H1 (cell line): ENCODE results near the gene DYNC2H1. TPM values are rescaled to one million over a fixed set of nuclear protein-coding genes. Genes with fewer than 3 reads are reported as not detected.

ENCODE experiments used
- CTCF ChIA-PET: fragments of 300-600 bp; sonication (Branson Sonifier 250); formaldehyde crosslinking; loops from one replicate; lab custom pipeline; 2021; ENCODE audit not compliant: partially characterized antibody; lab: Charles Lee
- POLR2A ChIA-PET: fragments of 300-600 bp; sonication (Branson Sonifier 250); formaldehyde crosslinking; loops from one replicate; lab custom pipeline; 2021; ENCODE audit warnings: inconsistent platforms; ENCODE audit not compliant: partially characterized antibody; lab: Charles Lee
- DNase-seq, 2 experiments: peaks; one replicate each; pipeline versions ENCODE4 v3.0.0 to v3.0.0-alpha.2; 2010 to 2022; ENCODE audit warnings: low spot score in 2 of 2, low read depth in 1 of 2, mixed read lengths in 1 of 2
- FAIRE-seq: peaks from 2 replicates; lab custom pipeline; 2011; peaks lifted over from hg19 to GRCh38; lab: Jason Lieb, UNC
- H2AFZ ChIP-seq: 2 replicates; pipeline ENCODE4 v1.8.1; 2012; ENCODE audit warnings: low read length, inconsistent platforms
- H2AK5ac ChIP-seq: 2 replicates; pipeline ENCODE4 v1.6.1; 2013; ENCODE audit warnings: low read depth, low read length
- H2BK120ac ChIP-seq: replicated peaks from 2 replicates; pipeline ENCODE3; 2013; ENCODE audit warnings: low read depth, low read length, inconsistent platforms
- H2BK12ac ChIP-seq: 2 replicates; pipeline ENCODE4 v1.6.1; 2013; ENCODE audit warnings: low read depth, low read length
- H2BK15ac ChIP-seq: 2 replicates; pipeline ENCODE4 v1.6.1; 2013; ENCODE audit warnings: low read length
- H2BK20ac ChIP-seq: 2 replicates; pipeline ENCODE4 v1.6.1; 2013; ENCODE audit warnings: low read length
- H2BK5ac ChIP-seq: 2 replicates; pipeline ENCODE4 v1.6.1; 2013; ENCODE audit warnings: low read depth, low read length
- H3K14ac ChIP-seq: 2 replicates; pipeline ENCODE4 v1.6.1; 2013; ENCODE audit warnings: inconsistent platforms; ENCODE audit not compliant: insufficient read length
- H3K18ac ChIP-seq: 2 replicates; pipeline ENCODE4 v1.6.1; 2013; ENCODE audit warnings: low read length; ENCODE audit errors: extremely low read depth
- H3K23ac ChIP-seq: 2 replicates; pipeline ENCODE4 v1.6.1; 2013; ENCODE audit warnings: inconsistent platforms; ENCODE audit not compliant: insufficient read length
- H3K23me2 ChIP-seq: 2 replicates; pipeline ENCODE4 v1.6.1; 2013; ENCODE audit warnings: low read depth, low read length
- H3K27ac ChIP-seq: 2 replicates; pipeline ENCODE4 v1.6.1; 2011; ENCODE audit warnings: low read depth, low read length, inconsistent platforms
- H3K27me3 ChIP-seq, 4 experiments: replicated peaks in 1 of 4; 1 replicate in 1 of 4; 2 replicates in 3 of 4; pipeline versions ENCODE4 v1.6.1 to v1.8.1; 2011 to 2013; ENCODE audit warnings: low read length in 3 of 4, mild to moderate bottlenecking in 3 of 4, inconsistent platforms in 2 of 4, mixed read lengths in 2 of 4, moderate library complexity in 1 of 4; ENCODE audit not compliant: control insufficient read depth in 3 of 4, insufficient read depth in 3 of 4; ENCODE audit errors: extremely low read depth in 1 of 4
- H3K36me3 ChIP-seq, 4 experiments: 2 replicates each; pipeline versions ENCODE4 v1.6.1 to v1.8.1; 2011 to 2013; ENCODE audit warnings: mild to moderate bottlenecking in 4 of 4, low read length in 3 of 4, moderate library complexity in 2 of 4, control low read depth in 1 of 4, inconsistent platforms in 1 of 4; ENCODE audit not compliant: insufficient read depth in 4 of 4, control insufficient read depth in 2 of 4
- H3K4ac ChIP-seq: replicated peaks from 2 replicates; pipeline ENCODE3; 2013; ENCODE audit warnings: low read length, low read depth, mixed read lengths, inconsistent platforms; ENCODE audit not compliant: insufficient read length
- H3K4me1 ChIP-seq, 4 experiments: replicated peaks in 1 of 4; 1 replicate in 1 of 4; 2 replicates in 3 of 4; pipeline versions ENCODE4 v1.6.1 to v1.8.1; 2011 to 2013; ENCODE audit warnings: low read length in 3 of 4, inconsistent platforms in 2 of 4, mixed read lengths in 1 of 4; ENCODE audit not compliant: insufficient read depth in 4 of 4, control insufficient read depth in 3 of 4
- H3K4me2 ChIP-seq, 2 experiments: 2 replicates each; pipeline versions ENCODE4 v1.6.1 to v1.8.1; 2011 to 2013; ENCODE audit warnings: low read depth in 2 of 2, low read length in 2 of 2, control low read depth in 1 of 2, inconsistent platforms in 1 of 2, mild to moderate bottlenecking in 1 of 2; ENCODE audit not compliant: insufficient read depth in 1 of 2
- H3K4me3 ChIP-seq, 4 experiments: fragments of 200-600, 300-600 bp in 1 of 4; sonication (generic), shearing (Covaris generic), sonication (Bioruptor Twin) in 1 of 4; 2 replicates each; pipeline versions ENCODE4 v1.5.1 to v1.8.1; 2011 to 2016; ENCODE audit warnings: low read length in 4 of 4, low read depth in 3 of 4, control low read depth in 2 of 4, inconsistent platforms in 2 of 4, mild to moderate bottlenecking in 2 of 4, mixed read lengths in 1 of 4, moderate library complexity in 1 of 4; ENCODE audit not compliant: insufficient read depth in 2 of 4; ENCODE audit errors: extremely low read depth in 1 of 4
- H3K56ac ChIP-seq: replicated peaks from 2 replicates; pipeline ENCODE3; 2013; ENCODE audit warnings: low read depth, mild to moderate bottlenecking, mixed read lengths, low read length, inconsistent platforms; ENCODE audit not compliant: insufficient read length
- H3K79me1 ChIP-seq: 2 replicates; pipeline ENCODE4 v1.6.1; 2013; ENCODE audit warnings: low read depth, low read length, control low read depth
- H3K79me2 ChIP-seq, 2 experiments: 2 replicates each; pipeline versions ENCODE4 v1.6.1 to v1.8.1; 2012 to 2013; ENCODE audit warnings: low read length in 2 of 2, mild to moderate bottlenecking in 2 of 2, inconsistent platforms in 1 of 2; ENCODE audit not compliant: insufficient read depth in 2 of 2, control insufficient read depth in 1 of 2
- H3K9ac ChIP-seq, 4 experiments: replicated peaks in 1 of 4; 1 replicate in 1 of 4; 2 replicates in 3 of 4; pipeline versions ENCODE4 v1.6.1 to v1.8.1; 2011 to 2013; ENCODE audit warnings: low read depth in 3 of 4, low read length in 3 of 4, control low read depth in 2 of 4, mild to moderate bottlenecking in 2 of 4, moderate library complexity in 2 of 4, inconsistent platforms in 1 of 4; ENCODE audit errors: extremely low read depth in 1 of 4
- H3K9me3 ChIP-seq, 2 experiments: 2 replicates each; pipeline versions ENCODE4 v1.6.1 to v1.8.1; 2012 to 2013; ENCODE audit warnings: mild to moderate bottlenecking in 2 of 2, moderate library complexity in 2 of 2, control low read depth in 1 of 2, inconsistent platforms in 1 of 2, low read depth in 1 of 2, low read length in 1 of 2, mixed read lengths in 1 of 2; ENCODE audit not compliant: insufficient read depth in 2 of 2
- H4K20me1 ChIP-seq, 2 experiments: replicated peaks in 1 of 2; 2 replicates each; pipeline versions ENCODE3 to v1.8.1; 2011 to 2013; ENCODE audit warnings: inconsistent platforms in 2 of 2, low read length in 2 of 2, mild to moderate bottlenecking in 1 of 2; ENCODE audit not compliant: insufficient read depth in 2 of 2, control insufficient read depth in 1 of 2
- H4K5ac ChIP-seq: 2 replicates; pipeline ENCODE4 v1.6.1; 2013; ENCODE audit warnings: low read length, low read depth, mixed read lengths, inconsistent platforms; ENCODE audit not compliant: insufficient read length
- H4K8ac ChIP-seq: 2 replicates; pipeline ENCODE4 v1.8.0; 2013; ENCODE audit warnings: mild to moderate bottlenecking, moderate library complexity, low read length, inconsistent platforms; ENCODE audit not compliant: insufficient read depth; ENCODE audit errors: extremely low read depth
- H4K91ac ChIP-seq: replicated peaks from 2 replicates; pipeline ENCODE3; 2013; ENCODE audit warnings: low read length, mixed read lengths, inconsistent platforms; ENCODE audit not compliant: insufficient read length
- CBX8 ChIP-seq: fragments of 300-800, 300-1000 bp; sonication (generic); IDR thresholded peaks from 2 replicates; pipeline ENCODE4 v1.7.1; 2016; ENCODE audit warnings: low read depth, low read length, borderline replicate concordance
- CHD1 ChIP-seq: IDR thresholded peaks from 2 replicates; pipeline ENCODE4 v1.6.1; 2012; ENCODE audit warnings: low read depth, low read length, improper control_type of control experiment
- NRF1 ChIP-seq: IDR thresholded peaks from 2 replicates; pipeline ENCODE4 v1.6.1; 2011; ENCODE audit warnings: mild to moderate bottlenecking, low read depth, low read length, improper control_type of control experiment
- WGBS, 2 experiments: shearing (Covaris generic) in 1 of 2; methylation state at CpG; one replicate each; pipeline versions ENCODE4 v1.1.6 to v1.1.7; 2013 to 2015; ENCODE audit warnings: low lambda C conversion rate in 2 of 2, mixed read lengths in 2 of 2, inconsistent platforms in 1 of 2, low coverage in 1 of 2, missing lambda C conversion rate in 1 of 2; ENCODE audit not compliant: insufficient replicate concordance in 2 of 2, insufficient coverage in 1 of 2, insufficient read length in 1 of 2; ENCODE audit errors: extremely low coverage in 1 of 2, missing lambda C conversion rate in 1 of 2; 5-methylcytosine and 5-hydroxymethylcytosine counted together
- polyA plus RNA-seq, 7 experiments: library from polyadenylated mRNA; depleted of rRNA in 3 of 7; stranded (reverse) in 5 of 7; unstranded in 2 of 7; fragments of >200 nt in 5 of 7; fragments of 200-250 nt in 2 of 7; gene quantifications; 1 replicate in 5 of 7; 2 replicates in 1 of 7; 4 replicates in 1 of 7; pipeline versions ENCODE4 v1.2.1 to v1.2.3, GENCODE V29; 2011 to 2013; ENCODE audit warnings: missing spikeins in 2 of 7, mixed read lengths in 2 of 7
- total RNA-seq: library from RNA; stranded (reverse); fragmentation: NEBNext Ultra II Directional; extraction: Animal tissue kit (Norgen Biotek cat#: 25700); gene quantifications from 2 replicates; pipeline ENCODE4 v1.2.1, GENCODE V29; 2021

The DYNC2H1 gene
- total and polyA plus RNA-seq, 2 of the 8 experiments (the other 6 are each of a cell fraction or from before 2014, with no cell fraction given) = 6.2 to 12.0 TPM

- no peak overlapping the region for H2BK120ac ChIP-seq
- H3K4me1 ChIP-seq = no peaks in the 10 kb centered on the region
- CTCF ChIA-PET = interaction anchor here (1.1 kb wide), 1 partner anchor 196 kb away, joined by 3 read pairs; no protein-coding TSS in a partner anchor
- H3K56ac ChIP-seq = no peak overlapping the region
- no peak overlapping the region for H2AK5ac ChIP-seq
- no peak overlapping the region for H3K4me2 ChIP-seq
- no peaks in the 10 kb centered on the region for H3K9me3 ChIP-seq
- no peaks in the 10 kb centered on the region for H3K79me1 ChIP-seq
- no peaks in the 10 kb centered on the region for H3K27me3 ChIP-seq
- H4K5ac ChIP-seq = no peak overlapping the region
- H4K91ac ChIP-seq = no peak overlapping the region
- H3K23ac ChIP-seq = no peak overlapping the region
- 84% methylated on average over 4 of the region's 4 CpGs; no CpG with 5 or more reads in 1 of the 2 experiments for WGBS, 2 experiments
- TF ChIP-seq CBX8 (no peak), NRF1 (no peak), CHD1 (no peak)
- TF ChIP-seq, all 59 proteins: peak for 0
- POLR2A ChIA-PET = no interaction called here
- Histone ChIP-seq H2BK5ac (no peak overlapping the region), H2BK12ac (no peak overlapping the region), H4K8ac (no peak overlapping the region), H3K4ac (no peak overlapping the region), H2AFZ (no peak overlapping the region), H3K27ac (no peak overlapping the region), H3K14ac (no peak overlapping the region), H3K9ac (no peak overlapping the region), H4K20me1 (no peaks in the 10 kb centered on the region), H3K4me3 (no peak overlapping the region), H2BK20ac (no peak overlapping the region), H2BK15ac (no peak overlapping the region), H3K18ac (no peak overlapping the region), H3K79me2 (no peaks in the 10 kb centered on the region), H3K23me2 (no peaks in the 10 kb centered on the region), H3K36me3 (no peaks in the 10 kb centered on the region; a peak in 1 of 8 replicates)
- no peak for DNase-seq
- no peak for FAIRE-seq
Measured at GRCh38 chr11:103453915-103454709, 344.9 kb downstream of the DYNC2H1 start.
